OCI-LY1 (cell line): ENCODE measurements around the gene AHSP.

Experiments used
- H2AFZ ChIP-seq: fragments of 200-600 bp; sonication (generic), shearing (Covaris generic); 2 replicates; pipeline ENCODE4 v1.6.0; 2014; ENCODE audit warnings: antibody characterized with exemption, mild to moderate bottlenecking, low read length
- H3F3A ChIP-seq: fragments of 200-600 bp; sonication (generic), shearing (Covaris generic); 2 replicates; pipeline ENCODE4 v1.6.0; 2014; ENCODE audit warnings: mild to moderate bottlenecking, antibody characterized with exemption, low read length, moderate library complexity; ENCODE audit not compliant: insufficient read depth
- H3K27ac ChIP-seq: fragments of 200-600 bp; sonication (generic); 2 replicates; pipeline ENCODE4 v1.5.1; 2014; ENCODE audit warnings: low read length, mixed run types, mild to moderate bottlenecking, low read depth; ENCODE audit not compliant: poor library complexity, severe bottlenecking
- H3K27me3 ChIP-seq: fragments of 200-600 bp; sonication (generic); 2 replicates; pipeline ENCODE4 v1.6.0; 2014; ENCODE audit warnings: antibody characterized with exemption, mild to moderate bottlenecking, low read length, moderate library complexity; ENCODE audit not compliant: insufficient read depth
- H3K36me3 ChIP-seq: fragments of 200-600 bp; sonication (generic); 2 replicates; pipeline ENCODE4 v1.6.1; 2014; ENCODE audit warnings: mild to moderate bottlenecking, antibody characterized with exemption, low read length, moderate library complexity, mixed read lengths; ENCODE audit not compliant: insufficient read depth
- H3K4me1 ChIP-seq: fragments of 200-600 bp; sonication (generic); 2 replicates; pipeline ENCODE4 v1.5.1; 2014; ENCODE audit warnings: mild to moderate bottlenecking, low read length, moderate library complexity; ENCODE audit not compliant: insufficient read depth, severe bottlenecking
- H3K4me2 ChIP-seq: fragments of 200-600 bp; sonication (generic), shearing (Covaris generic); 2 replicates; pipeline ENCODE4 v1.6.1; 2014; ENCODE audit warnings: low read length
- H3K4me3 ChIP-seq: fragments of 200-600 bp; sonication (generic); 2 replicates; pipeline ENCODE4 v1.5.1; 2014; ENCODE audit warnings: low read length, low read depth, mild to moderate bottlenecking, mixed read lengths; ENCODE audit not compliant: poor library complexity, severe bottlenecking
- H3K79me2 ChIP-seq: fragments of 200-600 bp; shearing (Covaris generic); 2 replicates; pipeline ENCODE4 v1.6.1; 2016; ENCODE audit warnings: mixed run types, low read length, mixed read lengths; ENCODE audit not compliant: insufficient read depth
- H3K9ac ChIP-seq: fragments of 200-600 bp; sonication (generic), shearing (Covaris generic); 2 replicates; pipeline ENCODE4 v1.6.1; 2014; ENCODE audit warnings: mild to moderate bottlenecking, low read length, mixed read lengths
- H3K9me2 ChIP-seq: fragments of 200-600 bp; sonication (generic), shearing (Covaris generic); 2 replicates; pipeline ENCODE4 v1.6.1; 2014; ENCODE audit warnings: low read depth, mild to moderate bottlenecking, low read length, mixed read lengths
- H3K9me3 ChIP-seq: fragments of 200-600 bp; shearing (Covaris generic); 2 replicates; pipeline ENCODE4 v1.6.1; 2014; ENCODE audit warnings: low read length, mixed read lengths
- H4K20me1 ChIP-seq: fragments of 200-600 bp; sonication (generic), shearing (Covaris generic); 2 replicates; pipeline ENCODE4 v1.6.0; 2016; ENCODE audit warnings: mild to moderate bottlenecking, low read length; ENCODE audit not compliant: insufficient read depth
- CTCF ChIP-seq: fragments of 200-600 bp; sonication (generic), shearing (Covaris generic); IDR thresholded peaks from 2 replicates; pipeline ENCODE4 v1.5.1; 2017; ENCODE audit warnings: mild to moderate bottlenecking, antibody characterized with exemption, low read length, moderate library complexity, mixed read lengths
- EZH2 ChIP-seq: fragments of 200-600 bp; sonication (generic), shearing (Covaris generic); IDR thresholded peaks from 2 replicates; pipeline ENCODE4 v1.8.0; 2017; ENCODE audit warnings: borderline replicate concordance, mixed run types, mild to moderate bottlenecking, antibody characterized with exemption, low read length, moderate library complexity, mixed read lengths

The AHSP gene

GRCh38 chr16:31525113-31525512 is 2.6 kb upstream of the AHSP start:
- H3K4me1 ChIP-seq, result no peaks in the 10 kb centered on the region
- H3F3A ChIP-seq, result no peaks in the 10 kb centered on the region
- no peaks in the 10 kb centered on the region for H3K9me2 ChIP-seq
- H3K79me2 ChIP-seq, result no peaks in the 10 kb centered on the region
- H4K20me1 ChIP-seq, result no peaks in the 10 kb centered on the region
- TF ChIP-seq EZH2 (no peak), CTCF (no peak)
- H3K27me3 ChIP-seq, result 0 out of 2 replicates have a peak, but pooled peaks cover 6% of the 10 kb centered on the region
- H3K9ac ChIP-seq, result no peak overlapping the region
- H3K4me3 ChIP-seq, result no peak overlapping the region
- no peak overlapping the region for H2AFZ ChIP-seq
- no peak overlapping the region for H3K27ac ChIP-seq
- H3K9me3 ChIP-seq, result no peaks in the 10 kb centered on the region
- no peak overlapping the region for H3K4me2 ChIP-seq
- H3K36me3 ChIP-seq, result no peaks in the 10 kb centered on the region

- no peak overlapping the region for H3K4me2 ChIP-seq
- H3K79me2 ChIP-seq, result no peaks in the 10 kb centered on the region
- H3K9me2 ChIP-seq, result no peaks in the 10 kb centered on the region
- no peaks in the 10 kb centered on the region for H4K20me1 ChIP-seq
- no peak overlapping the region for H2AFZ ChIP-seq
- TF ChIP-seq EZH2, result no peak
- no peak for TF ChIP-seq CTCF
- H3K36me3 ChIP-seq, result no peaks in the 10 kb centered on the region
- no peak overlapping the region for H3K9ac ChIP-seq
- no peaks in the 10 kb centered on the region for H3K4me1 ChIP-seq
- no peak overlapping the region for H3K27ac ChIP-seq
- no peak overlapping the region for H3K4me3 ChIP-seq
- H3K27me3 ChIP-seq, result no peaks in the 10 kb centered on the region
- no peaks in the 10 kb centered on the region for H3K9me3 ChIP-seq
- no peaks in the 10 kb centered on the region for H3F3A ChIP-seq
Measured at GRCh38 chr16:31528523-31529107, 915 bp downstream of the AHSP start.

GRCh38 chr16:31529108-31529936 is 1.6 kb downstream of the AHSP start:
- TF ChIP-seq EZH2 (no peak), CTCF (no peak)
- no peak overlapping the region for H3K4me3 ChIP-seq
- no peak overlapping the region for H3K27ac ChIP-seq
- no peaks in the 10 kb centered on the region for H3K9me3 ChIP-seq
- no peaks in the 10 kb centered on the region for H4K20me1 ChIP-seq
- no peaks in the 10 kb centered on the region for H3K27me3 ChIP-seq
- no peaks in the 10 kb centered on the region for H3K36me3 ChIP-seq
- no peaks in the 10 kb centered on the region for H3K4me1 ChIP-seq
- no peaks in the 10 kb centered on the region for H3K79me2 ChIP-seq
- no peaks in the 10 kb centered on the region for H3F3A ChIP-seq
- no peak overlapping the region for H3K9ac ChIP-seq
- H3K4me2 ChIP-seq, result no peak overlapping the region
- H2AFZ ChIP-seq, result no peak overlapping the region
- no peaks in the 10 kb centered on the region for H3K9me2 ChIP-seq
